Daoy (cell line): ENCODE results near the gene BSDC1. TPM values are rescaled to one million over a fixed set of nuclear protein-coding genes. Genes with fewer than 3 reads are reported as not detected.

Experiments used
- DNase-seq: peaks from one replicate; pipeline ENCODE4 v3.0.0-alpha.2; 2015; ENCODE audit warnings: low read depth
- total RNA-seq: library from RNA; depleted of rRNA; stranded (reverse); fragments of >200 nt; shearing (Covaris generic); gene quantifications from 2 replicates; pipeline ENCODE4 v1.2.3, GENCODE V29; 2014

BSDC1 gene
- total RNA-seq, 1 experiment from 2014 or later = 75.7 TPM

DNA sequence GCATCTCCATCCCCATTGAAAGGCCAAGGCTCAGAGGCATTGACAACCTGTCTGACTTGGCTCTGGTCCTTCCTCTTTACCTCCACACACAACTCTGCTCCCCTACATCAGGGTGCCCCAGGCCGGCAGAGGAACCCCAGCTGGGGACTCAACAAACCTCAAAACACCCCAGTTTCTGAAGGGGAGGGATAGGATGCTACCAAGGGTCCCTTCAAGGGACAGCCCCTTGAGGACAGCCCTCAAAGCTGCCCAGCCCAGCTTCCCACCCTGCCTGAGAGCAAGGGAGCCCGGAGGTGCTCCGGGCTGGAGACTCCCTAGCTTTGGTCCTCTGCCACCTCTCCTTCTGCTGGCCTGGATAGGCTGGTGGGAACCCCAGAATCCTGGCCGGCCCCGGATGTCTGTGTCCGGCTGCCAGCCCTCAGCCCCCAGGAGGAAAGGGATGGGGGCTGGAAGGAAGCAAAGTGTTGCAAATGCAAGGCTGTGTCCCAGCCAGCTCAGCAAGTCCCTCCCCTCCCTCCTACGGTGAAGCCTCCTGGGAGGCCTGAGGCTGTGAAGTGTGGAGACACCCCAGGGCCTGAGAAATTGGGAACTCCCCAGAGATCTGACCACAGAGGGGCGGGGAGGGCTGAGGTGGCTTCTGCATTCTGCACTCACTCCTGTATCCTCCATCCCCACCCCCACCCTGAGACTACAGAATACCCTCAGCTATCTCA lies 57.1 kb downstream of the BSDC1 start:
- DNase-seq = peak; percentile 78

- no peak for DNase-seq
These were observed 57.7 kb downstream of the BSDC1 start for GRCh38 chr1:32336591-32336932.

- DNase-seq = peak; percentile 82
These were observed 58.3 kb downstream of the BSDC1 start, which contains the start of gene MARCKSL1 for GRCh38 chr1:32335790-32336590. MARCKSL1 (minus strand) TSS chr1:32336233; CDS start chr1:32336033, 200 bp downstream.

DNA sequence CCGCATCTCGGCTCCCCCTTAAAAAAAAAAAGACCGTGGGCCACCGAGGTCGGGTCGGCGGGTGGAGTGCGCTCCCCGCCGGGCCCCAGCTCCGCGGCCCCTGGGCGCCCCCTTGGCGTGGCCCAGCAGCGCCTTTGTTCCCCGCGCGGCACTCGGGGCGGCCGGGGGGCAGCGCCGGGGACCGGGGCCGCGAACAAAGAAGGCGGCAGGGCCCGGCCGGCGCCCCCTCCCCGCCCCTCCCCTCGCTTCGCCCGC lies 58.8 kb downstream of the BSDC1 start:
- no peak for DNase-seq

DNA sequence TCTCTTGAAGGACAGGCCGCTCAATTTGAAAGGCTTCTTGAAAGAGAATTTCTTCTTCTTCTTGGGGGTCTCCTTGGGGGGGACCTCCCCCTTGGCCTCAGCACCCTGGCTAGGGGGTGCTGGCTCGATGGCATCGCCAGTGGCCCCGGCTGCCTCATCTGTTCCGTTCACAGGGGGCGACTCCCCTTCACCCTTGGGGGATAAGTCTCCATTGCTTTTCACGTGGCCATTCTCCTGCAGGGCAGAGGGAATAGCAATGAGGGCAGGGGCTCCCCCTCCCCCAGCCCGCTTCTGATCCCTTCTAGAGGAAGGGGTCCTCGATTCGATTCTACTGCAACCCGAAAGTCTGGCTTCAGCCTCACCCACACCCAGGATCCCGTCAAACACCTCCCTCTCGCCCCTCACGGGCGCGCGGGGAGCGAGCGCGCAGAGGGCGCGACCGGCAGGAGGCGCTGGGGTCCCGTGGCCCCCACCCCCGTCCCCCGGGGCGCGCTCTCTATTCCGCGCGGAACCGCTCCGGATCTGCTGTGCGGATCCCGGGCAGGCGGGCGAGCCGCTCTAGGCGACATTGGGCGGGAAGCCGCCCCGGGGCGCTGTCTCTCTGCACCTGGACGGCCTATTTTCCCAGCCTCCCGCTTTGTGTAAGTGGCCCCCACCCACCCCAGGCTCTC lies 59.2 kb downstream of the BSDC1 start:
- DNase-seq = peak; percentile 60

- no peak for DNase-seq
These were observed 59.9 kb downstream of the BSDC1 start for GRCh38 chr1:32334274-32334861.

DNA sequence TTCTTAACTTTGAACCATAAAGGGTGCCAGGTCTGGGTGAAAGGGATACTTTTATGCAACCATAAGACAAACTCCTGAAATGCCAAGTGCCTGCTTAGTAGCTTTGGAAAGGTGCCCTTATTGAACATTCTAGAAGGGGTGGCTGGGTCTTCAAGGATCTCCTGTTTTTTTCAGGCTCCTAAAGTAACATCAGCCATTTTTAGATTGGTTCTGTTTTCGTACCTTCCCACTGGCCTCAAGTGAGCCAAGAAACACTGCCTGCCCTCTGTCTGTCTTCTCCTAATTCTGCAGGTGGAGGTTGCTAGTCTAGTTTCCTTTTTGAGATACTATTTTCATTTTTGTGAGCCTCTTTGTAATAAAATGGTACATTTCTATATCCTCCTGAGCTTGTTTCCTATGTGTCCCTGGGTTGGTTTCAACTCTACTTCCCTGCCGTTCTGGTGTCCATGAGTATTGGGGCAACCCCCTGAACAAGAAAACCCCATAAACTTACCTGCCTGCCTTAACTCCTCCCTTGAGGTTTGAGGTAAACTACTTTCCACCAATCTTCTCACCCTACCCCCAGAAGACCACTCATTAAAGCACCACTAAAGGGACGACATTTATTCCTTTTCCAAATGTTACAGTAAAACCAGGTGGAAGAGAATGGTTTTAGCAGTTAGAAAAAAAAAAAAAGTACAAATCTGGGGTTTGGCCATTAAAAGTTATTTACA lies 60.8 kb downstream of the BSDC1 start:
- DNase-seq = no peak

DNA sequence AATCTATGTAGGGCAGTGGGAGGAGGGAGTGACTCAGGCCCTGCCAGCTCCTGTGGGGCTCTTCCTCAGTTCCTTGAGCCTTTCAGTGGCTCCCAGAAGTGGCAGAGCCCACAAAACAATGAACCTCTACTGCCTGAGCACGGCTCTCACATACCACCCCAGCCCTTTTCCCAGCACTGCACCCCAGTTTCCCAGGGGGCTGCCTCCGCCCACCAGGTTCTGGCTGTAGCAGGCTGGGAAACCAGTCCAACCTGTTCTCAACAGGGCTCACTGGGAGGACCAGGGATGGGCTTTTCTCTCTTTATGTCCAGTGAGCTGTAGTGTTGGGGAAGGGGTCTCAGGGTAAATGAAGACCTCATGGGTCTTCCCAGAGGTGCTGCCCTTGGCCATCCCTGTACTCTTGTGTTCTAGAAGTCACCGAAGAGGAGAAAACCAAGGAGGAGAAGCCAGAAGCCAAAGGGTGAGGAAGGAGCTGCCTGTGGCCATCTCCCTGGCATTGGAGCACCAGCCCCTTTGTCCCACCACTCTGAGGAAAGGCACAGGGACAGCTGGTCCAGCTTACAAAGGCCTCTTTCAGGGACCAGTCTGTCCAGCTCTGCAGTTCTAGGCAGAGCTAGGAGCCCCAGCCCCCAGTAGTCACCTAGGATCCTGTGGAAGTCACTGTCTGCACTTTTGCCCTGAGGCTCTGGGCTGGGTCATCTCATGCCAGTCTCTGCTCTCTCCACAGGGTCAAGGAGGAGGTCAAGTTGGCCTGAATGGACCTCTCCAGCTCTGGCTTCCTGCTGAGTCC lies 61.8 kb downstream of the BSDC1 start:
- DNase-seq = no peak

- no peak for DNase-seq
These were observed 62.7 kb downstream of the BSDC1 start for GRCh38 chr1:32331549-32331948.

DNA sequence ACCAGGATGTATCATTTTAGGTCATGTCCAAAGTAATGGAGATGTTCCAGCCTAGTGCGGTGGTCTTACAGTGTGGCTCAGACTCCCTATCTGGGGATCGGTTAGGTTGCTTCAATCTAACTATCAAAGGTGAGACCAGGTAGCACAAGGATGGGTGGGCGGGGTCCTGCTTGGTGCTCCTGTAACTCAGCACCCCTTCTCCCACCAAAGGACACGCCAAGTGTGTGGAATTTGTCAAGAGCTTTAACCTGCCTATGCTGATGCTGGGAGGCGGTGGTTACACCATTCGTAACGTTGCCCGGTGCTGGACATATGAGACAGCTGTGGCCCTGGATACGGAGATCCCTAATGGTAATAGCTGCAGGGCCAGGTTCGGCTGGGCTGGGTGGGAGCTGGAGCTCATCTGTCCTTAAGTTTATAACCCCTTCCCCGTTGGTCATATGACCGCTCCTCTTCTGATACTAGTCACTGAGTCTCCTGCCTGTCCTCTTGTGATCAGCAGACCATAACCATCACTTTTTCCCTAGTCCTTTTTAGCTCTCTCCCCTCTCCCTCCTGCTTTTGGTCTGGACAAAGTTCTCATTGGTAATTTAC lies 63.6 kb downstream of the BSDC1 start:
- no peak for DNase-seq

DNA sequence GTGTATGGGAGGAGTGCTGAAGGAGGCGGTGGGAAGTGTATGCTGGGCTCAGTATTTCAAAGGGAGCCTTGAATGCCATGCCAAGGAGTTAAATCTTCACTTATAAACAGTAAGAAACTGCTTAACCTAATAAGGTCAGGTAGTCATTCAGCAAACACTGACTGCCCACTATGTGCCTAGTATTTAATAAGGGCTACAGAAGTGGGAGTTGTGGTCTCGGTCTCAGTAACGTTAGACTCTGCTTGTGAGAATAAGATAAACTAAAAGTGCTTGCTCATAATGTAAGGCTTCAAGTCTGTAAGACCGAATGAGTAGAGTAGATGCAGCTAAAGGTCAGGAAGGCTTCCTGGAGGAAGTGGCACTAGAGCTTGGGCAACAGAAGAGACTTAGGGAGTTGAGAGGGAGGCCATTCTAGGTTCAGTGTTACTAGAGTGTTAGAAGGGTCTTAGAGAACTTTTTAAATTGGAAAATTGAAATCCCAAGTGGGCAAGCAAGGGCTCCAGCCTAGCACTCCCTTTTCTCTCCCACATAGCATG lies 64.2 kb downstream of the BSDC1 start:
- no peak for DNase-seq

DNA sequence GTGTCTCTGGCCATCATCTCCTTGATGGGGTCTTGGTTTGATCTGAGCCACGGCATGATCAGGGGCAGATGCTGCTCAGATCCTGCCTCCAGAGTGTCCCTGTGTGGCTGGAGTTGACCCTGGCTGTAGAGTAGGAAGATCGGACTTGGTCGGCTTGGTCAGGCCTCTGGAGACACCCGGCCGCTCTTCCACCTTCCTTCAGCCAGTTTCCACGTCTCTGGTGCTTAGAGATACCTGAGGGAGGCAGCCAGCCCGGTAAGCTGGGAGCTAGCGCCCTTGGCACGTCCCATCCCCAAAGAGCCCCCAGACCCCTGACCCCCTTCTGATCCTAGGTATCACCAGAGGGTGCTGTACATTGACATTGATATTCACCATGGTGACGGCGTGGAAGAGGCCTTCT lies 67.0 kb downstream of the BSDC1 start:
- DNase-seq = no peak

- peak; percentile 48 for DNase-seq
These were observed 72.4 kb downstream of the BSDC1 start for GRCh38 chr1:32321712-32322291.

DNA sequence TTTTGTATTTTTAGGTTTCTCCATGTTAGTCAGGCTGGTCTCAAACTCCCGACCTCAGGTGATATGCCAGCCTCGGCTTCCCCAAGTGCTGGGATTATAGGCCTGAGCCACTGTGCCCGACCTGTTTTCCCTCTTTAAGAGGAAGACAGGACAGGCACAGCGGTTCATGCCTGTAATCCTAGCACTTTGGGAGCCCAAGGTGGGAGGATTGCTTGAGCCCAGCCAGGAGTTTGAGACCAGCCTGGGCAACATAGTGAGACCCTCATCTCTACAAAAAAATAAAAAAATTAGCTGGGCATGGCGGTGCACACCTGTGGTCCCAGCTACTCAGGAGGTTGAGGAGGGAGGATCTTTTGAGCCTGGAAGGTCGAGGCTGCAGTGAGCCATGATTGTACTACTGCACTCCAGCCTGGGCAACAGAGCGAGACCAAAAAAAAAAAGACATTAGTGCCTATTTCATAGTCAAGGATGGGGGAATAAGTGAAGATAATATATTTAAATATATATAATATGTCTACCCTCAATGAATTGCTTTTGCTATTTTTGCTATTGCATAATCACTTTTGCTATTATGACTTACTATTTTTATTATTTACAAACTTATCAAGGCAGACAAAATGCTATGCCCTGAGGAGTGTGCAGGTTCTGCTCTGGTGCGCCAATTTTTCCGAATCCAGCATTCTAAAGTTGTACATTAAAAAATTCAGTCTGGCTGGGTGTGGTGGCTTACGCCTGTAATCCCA lies 75.9 kb downstream of the BSDC1 start:
- DNase-seq = no peak

- no peak for DNase-seq
These were observed 77.4 kb downstream of the BSDC1 start for GRCh38 chr1:32316903-32317277.
